Endothelial cell of umbilical vein (primary cell): ENCODE results near the gene CILP.

ENCODE experiments used
- CTCF ChIP-seq, 2 donors: IDR thresholded peaks; 1 replicate in 1 of 2; 2 replicates in 1 of 2; pipeline ENCODE4 v1.5.1; 2011; ENCODE audit warnings: low read length in 2 of 2, mild to moderate bottlenecking in 2 of 2, moderate library complexity in 2 of 2, control low read depth in 1 of 2, inconsistent platforms in 1 of 2, low read depth in 1 of 2; ENCODE audit not compliant: insufficient read depth in 1 of 2; ENCODE audit errors: extremely low read depth in 1 of 2
- EZH2 ChIP-seq: IDR thresholded peaks from 2 replicates; pipeline ENCODE4 v1.6.1; 2012; ENCODE audit warnings: borderline replicate concordance, low read depth, mild to moderate bottlenecking, moderate library complexity, low read length, inconsistent platforms; ENCODE audit not compliant: severe bottlenecking
- POLR2AphosphoS5 ChIP-seq: IDR thresholded peaks from 2 replicates; pipeline ENCODE4 v1.6.1; 2012; ENCODE audit warnings: low read depth, mild to moderate bottlenecking, control low read depth, low read length, moderate library complexity; ENCODE audit not compliant: insufficient read depth

- no peak for TF ChIP-seq CTCF (IDR thresholded peaks at IDR 0.05; ENCODE audit: extremely low read depth in 1 of 2, insufficient read depth in 1 of 2, low read depth in 1 of 2, low read length in 2 of 2)
- no peak for TF ChIP-seq POLR2AphosphoS5
- no peak for TF ChIP-seq EZH2
These were observed 38.7 kb downstream of the CILP start for GRCh38 chr15:65172531-65172930.
